H7 (cell line): ENCODE results near the gene OASL. TPM values are rescaled to one million over a fixed set of nuclear protein-coding genes. Genes with fewer than 3 reads are reported as not detected.

Experiments used
- DNase-seq: peaks from one replicate; pipeline ENCODE4 v3.0.0; 2012
- H3K27me3 ChIP-seq: 2 replicates; pipeline ENCODE4 v1.6.0; 2011; ENCODE audit warnings: mild to moderate bottlenecking, low read length; ENCODE audit not compliant: control insufficient read depth, insufficient read depth
- H3K36me3 ChIP-seq: replicated peaks from 2 replicates; pipeline ENCODE4 v1.5.1; 2011; ENCODE audit warnings: low read length; ENCODE audit not compliant: control insufficient read depth, insufficient read depth
- H3K4me3 ChIP-seq: 2 replicates; pipeline ENCODE4 v1.5.1; 2011; ENCODE audit warnings: low read depth, mild to moderate bottlenecking, control low read depth, low read length, moderate library complexity; ENCODE audit not compliant: insufficient read depth
- total RNA-seq: library from RNA; depleted of rRNA; stranded (reverse); fragments of >200 nt; shearing (Covaris generic); gene quantifications from 2 replicates; pipeline ENCODE4 v1.2.3, GENCODE V29; 2014; rRNA removed

The OASL gene
- total RNA-seq, 1 experiment from 2014 or later = not detected

DNA sequence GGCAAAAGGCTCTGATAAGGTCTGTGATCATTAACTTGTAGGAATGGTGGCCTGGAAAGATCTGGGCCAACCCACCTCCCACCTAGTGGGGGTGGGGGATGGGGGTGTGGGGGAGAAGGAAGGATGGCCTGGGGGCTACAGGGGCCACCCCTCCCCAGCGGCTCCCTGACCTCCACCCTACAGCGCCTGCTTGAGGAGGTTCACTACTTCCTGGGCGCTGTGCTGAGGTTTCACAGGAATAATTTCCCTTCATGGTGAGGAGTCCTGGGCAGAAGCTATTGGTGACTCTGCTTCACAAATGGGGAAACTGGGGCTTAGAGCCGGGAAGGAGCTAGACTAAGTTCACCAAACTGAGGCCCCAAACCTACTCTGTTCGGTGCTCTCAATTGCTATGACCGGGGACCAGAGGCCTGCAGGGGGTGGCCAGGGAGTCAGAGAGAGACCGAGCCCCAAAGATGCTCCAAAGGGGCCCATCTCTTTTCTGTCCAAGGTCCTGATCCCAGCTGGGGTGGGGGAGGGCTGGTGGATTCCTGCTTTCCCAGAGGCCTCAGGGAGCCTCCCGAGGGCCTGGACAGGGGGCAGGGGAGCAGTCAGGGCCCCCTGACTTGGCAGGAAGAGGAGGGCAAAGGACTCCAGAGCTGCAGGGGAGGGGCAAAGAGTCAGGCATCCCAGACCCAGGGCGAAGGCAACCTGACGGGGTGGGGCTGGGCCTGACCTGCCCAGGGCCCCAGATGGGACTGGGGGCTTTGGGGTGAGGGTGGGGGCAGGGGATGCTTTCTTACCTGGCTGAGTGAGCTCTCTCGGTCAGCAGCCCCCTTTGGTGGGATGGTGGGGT is 59.0 kb downstream of the OASL start:
- no peaks in the 10 kb centered on the region for H3K27me3 ChIP-seq
- H3K36me3 ChIP-seq = no peaks in the 10 kb centered on the region
- DNase-seq = peak; percentile 79
- no peak overlapping the region for H3K4me3 ChIP-seq

DNA sequence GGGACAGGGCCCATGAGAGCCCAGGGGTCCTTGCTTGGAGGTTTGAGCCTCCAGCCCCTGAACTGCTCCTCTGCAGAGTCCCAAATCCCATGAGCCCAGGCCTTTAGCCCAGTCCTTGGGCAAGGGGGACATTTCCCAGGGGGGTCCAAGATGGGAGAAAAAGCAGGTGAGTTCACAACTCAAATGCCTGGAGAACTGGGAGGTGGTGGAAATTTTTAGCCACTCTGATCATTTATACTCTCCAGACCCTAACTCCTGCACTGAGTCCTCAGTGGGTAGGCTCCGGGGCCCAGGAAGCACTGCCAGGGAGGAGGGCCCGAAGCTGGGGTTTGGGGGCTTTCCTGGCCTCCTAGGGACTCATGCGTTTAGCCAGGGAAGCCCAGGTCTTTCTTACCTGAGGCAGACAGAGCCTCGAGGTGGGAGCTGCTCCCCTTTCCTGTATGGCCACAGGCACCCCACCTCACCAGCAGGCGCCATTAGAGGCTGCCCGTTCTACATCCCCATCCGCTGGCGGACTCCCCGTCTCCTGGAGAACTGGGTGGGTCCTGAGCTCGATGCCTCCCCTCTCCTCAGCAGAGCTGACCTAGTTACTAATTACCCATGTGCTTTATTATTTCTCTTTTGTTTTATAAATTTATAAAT is 59.7 kb downstream of the OASL start:
- Histone ChIP-seq H3K36me3 (no peaks in the 10 kb centered on the region), H3K4me3 (no peak overlapping the region), H3K27me3 (no peaks in the 10 kb centered on the region)
- DNase-seq = no peak

DNA sequence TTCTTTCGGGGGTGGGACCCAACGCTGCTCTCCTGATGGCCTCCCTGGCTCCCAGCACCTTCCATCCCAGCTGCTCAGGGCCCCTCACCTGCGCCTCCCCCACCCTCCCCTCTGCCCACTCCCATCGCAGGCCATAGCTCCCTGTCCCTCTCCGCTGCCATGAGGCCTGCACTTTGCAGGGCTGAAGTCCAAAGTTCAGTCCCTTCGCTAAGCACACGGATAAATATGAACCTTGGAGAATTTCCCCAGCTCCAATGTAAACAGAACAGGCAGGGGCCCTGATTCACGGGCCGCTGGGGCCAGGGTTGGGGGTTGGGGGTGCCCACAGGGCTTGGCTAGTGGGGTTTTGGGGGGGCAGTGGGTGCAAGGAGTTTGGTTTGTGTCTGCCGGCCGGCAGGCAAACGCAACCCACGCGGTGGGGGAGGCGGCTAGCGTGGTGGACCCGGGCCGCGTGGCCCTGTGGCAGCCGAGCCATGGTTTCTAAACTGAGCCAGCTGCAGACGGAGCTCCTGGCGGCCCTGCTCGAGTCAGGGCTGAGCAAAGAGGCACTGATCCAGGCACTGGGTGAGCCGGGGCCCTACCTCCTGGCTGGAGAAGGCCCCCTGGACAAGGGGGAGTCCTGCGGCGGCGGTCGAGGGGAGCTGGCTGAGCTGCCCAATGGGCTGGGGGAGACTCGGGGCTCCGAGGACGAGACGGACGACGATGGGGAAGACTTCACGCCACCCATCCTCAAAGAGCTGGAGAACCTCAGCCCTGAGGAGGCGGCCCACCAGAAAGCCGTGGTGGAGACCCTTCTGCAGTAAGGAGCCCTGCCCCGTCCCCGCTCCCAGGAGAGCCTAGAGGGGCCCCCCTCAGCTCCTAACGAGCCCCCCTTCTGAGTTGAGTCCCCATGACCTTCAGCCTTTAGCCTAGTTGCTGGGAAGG is 60.5 kb downstream of the OASL start, which contains the start of gene HNF1A:
Gene HNF1A (plus strand): TSS at position 248 of the 924 bp plus-strand sequence. CDS start 226 bp downstream, at position 474.
- DNase-seq = no peak
- Histone ChIP-seq H3K27me3 (no peaks in the 10 kb centered on the region), H3K4me3 (no peak within 1 kb of the TSS)

DNA sequence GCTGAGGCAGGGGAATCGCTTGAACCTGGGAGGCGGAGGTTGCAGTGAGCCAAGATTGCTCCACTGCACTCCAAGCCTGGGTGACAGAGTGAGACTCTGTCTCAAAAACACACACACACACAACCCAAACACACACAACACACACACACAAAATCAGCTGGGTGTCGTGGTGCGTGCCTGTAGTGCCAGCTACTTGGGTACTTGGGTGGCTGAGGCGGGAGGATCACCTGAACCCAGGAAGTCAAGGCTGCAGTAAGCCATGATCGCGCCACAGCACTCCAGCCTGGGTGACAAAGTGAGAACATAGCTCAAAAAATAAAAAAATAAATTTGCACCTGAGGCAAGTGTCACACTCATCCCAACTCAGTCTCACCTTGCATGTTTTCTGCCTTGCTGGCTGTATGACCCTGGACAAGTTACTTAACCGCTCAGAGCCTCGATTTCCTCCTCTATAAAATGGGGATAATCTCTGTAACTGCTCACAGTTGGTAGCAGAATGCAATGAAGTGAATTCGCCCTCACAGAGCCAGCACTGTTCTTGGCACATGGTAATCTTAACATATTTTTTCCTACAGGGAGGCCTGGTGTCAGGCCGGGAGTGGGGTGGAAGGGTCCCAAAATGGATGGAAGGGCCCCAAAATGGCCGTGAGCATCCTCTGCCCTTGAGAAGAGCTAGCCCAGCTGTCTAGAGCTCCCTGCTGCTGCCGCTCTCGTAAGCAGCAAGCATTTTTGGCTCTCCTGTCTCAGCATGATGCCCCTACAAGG is 61.3 kb downstream of the OASL start:
- no peak overlapping the region for H3K4me3 ChIP-seq

More for the DNA sequence above, 60.5 kb downstream of the OASL start, which contains the start of gene HNF1A:
- H3K36me3 ChIP-seq = no peaks in the 10 kb centered on the region

DNA sequence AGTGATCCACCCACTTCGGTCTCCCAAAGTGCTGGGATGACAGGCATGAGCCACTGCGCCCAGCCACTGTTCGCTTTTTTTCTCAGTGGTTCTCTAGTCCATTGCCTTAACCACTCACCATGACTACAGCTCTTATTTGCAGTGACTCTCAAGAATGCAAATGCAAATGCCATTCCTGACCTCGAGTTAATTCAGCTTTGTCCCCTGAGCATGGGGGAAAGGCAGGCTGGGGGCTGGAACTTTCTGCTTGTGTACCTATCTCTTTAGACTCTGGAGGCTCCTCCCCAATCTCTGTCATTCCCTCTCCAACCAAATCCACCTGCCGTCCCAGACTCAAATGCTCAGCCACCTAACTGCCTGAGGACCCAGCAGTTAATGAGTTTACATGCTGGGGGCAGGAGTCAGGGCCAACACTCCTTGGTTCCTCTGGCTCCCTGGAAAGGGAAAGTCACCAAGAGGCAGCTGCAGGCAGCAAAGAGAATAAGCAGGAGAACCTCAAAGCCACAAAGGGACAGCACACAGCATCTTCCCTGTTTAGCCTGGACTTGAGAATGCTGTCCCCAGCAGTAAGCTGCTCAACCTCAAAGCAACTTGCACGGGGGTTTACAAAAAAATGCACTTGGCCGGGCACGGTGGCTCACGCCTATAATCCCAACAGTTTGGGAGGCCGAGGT is 66.0 kb downstream of the OASL start:
- peak; percentile 68 for DNase-seq
- Histone ChIP-seq H3K4me3 (no peak overlapping the region), H3K27me3 (no peaks in the 10 kb centered on the region), H3K36me3 (no peaks in the 10 kb centered on the region)

More for the DNA sequence above, 61.3 kb downstream of the OASL start:
- no peak for DNase-seq
- Histone ChIP-seq H3K27me3 (no peaks in the 10 kb centered on the region), H3K36me3 (no peaks in the 10 kb centered on the region)

DNA sequence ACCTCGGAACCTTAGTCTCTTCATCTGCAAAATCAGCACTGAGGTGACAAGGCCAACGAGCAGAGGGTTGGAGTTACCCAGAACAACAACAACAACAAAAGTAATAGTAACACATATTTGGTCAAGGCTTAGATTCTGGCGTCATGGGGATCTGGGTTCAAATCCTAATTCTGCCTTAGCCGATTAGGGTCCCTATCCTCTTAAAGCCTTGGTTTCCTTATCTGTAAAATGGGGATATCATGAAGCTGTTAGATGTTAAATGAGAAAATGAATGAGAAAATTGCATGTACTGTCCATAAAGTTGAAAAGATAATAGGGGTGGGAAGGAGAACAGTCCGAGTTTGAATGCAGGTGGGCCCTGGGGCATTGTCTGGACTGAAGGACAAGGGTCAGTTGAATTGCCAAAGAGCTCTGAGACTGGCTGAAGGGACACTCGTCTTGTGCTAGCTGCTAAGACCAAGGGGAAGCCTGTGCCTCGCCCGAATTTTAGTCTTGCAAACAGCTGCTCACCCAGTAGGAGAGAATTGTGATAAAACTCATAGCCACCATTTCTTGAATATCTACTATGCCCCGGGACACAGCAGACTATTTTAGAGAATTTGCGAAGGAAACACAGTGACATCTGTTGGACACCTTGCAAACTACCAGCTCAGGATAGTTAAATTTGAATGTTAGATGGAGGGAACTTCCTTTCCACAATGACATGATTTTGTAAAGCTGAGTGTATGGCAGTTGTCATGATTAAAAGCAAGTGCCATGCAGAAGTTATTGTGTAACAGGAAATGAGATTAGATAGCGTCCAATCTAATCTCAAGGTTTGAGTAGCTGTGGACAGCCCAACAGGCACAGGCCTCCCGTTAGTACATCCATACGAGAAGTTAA is 67.5 kb downstream of the OASL start:
- no peak overlapping the region for H3K4me3 ChIP-seq
- no peaks in the 10 kb centered on the region for H3K27me3 ChIP-seq
- H3K36me3 ChIP-seq = no peaks in the 10 kb centered on the region
- DNase-seq = no peak

DNA sequence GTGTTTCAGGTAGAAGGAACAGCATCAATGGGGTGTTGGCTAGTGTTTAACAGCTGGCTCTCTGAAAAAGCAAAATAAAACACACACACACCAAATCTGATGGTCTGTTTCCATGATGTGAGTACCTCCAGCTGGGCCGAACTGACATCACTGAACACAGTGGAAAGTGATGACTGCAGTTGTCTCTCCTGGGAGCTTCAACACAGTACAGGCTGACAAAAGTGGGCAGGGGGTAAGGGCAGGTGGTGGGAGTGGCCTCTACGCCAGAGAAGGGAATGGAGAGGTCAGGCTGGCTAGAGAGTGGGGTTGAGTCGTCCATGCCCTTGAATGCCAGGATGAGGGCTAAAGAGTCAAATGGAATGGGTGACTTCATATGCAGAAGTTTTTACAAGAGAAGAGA is 68.7 kb downstream of the OASL start:
- H3K27me3 ChIP-seq = no peaks in the 10 kb centered on the region
- no peak overlapping the region for H3K4me3 ChIP-seq
- no peak for DNase-seq
- H3K36me3 ChIP-seq = no peaks in the 10 kb centered on the region

Other genes with a start within 250 kb of the OASL start
- 9.0 and 9.5 TPM in 2 replicates for gene SPPL3, start 134.9 kb downstream of the OASL start, total RNA-seq
- gene HNF1A, start 60.7 kb downstream of the OASL start, total RNA-seq = not detected in 2 replicates
- gene C12orf43, start 22.8 kb downstream of the OASL start, total RNA-seq = 11.8 and 15.0 TPM in 2 replicates
- gene P2RX7, start 93.6 kb upstream of the OASL start, total RNA-seq = 0.07 TPM in 1 of 2 replicates, not detected in the other
- gene P2RX4, start 170.9 kb upstream of the OASL start, total RNA-seq = 11.1 and 12.6 TPM in 2 replicates